Testis (tissue), 3 donors: ENCODE results near the gene DNAJB6. TPM values are rescaled to one million over a fixed set of nuclear protein-coding genes. Genes with fewer than 3 reads are reported as not detected.
A peak's percentile ranks its signal among the peaks of the same experiment; 100 is the strongest.
"Not testable (repeated sequence)": the region's sequence is repeated elsewhere in the genome, so short reads cannot be mapped to it uniquely, and the experiment has no call there.

Experiments used
- DNase-seq: peaks from one replicate; pipeline ENCODE4 v3.0.0-alpha.2; 2019
- H3K27ac ChIP-seq, 2 donors: fragments of 200-600 bp; sonication (generic); one replicate each; pipeline ENCODE4 v1.5.1; 2019
- H3K27me3 ChIP-seq: fragments of 200-600 bp; sonication (generic); one replicate; pipeline ENCODE4 v1.5.1; 2019
- H3K36me3 ChIP-seq: fragments of 200-600 bp; sonication (generic); one replicate; pipeline ENCODE4 v1.5.1; 2017; ENCODE audit warnings: low read depth; ENCODE audit errors: missing control alignments
- H3K4me1 ChIP-seq: fragments of 200-600 bp; sonication (generic); one replicate; pipeline ENCODE4 v1.5.1; 2019
- H3K4me3 ChIP-seq, 2 donors: fragments of 200-600 bp; sonication (generic); one replicate each; pipeline ENCODE4 v1.5.1; 2017 to 2019
- H3K9me3 ChIP-seq: fragments of 200-600 bp; sonication (generic); one replicate; pipeline ENCODE4 v1.5.1; 2017
- POLR2A ChIP-seq: fragments of 450-650 bp; IDR thresholded peaks from one replicate; pipeline ENCODE4 v1.6.1; 2017; ENCODE audit warnings: antibody characterized with exemption, mild to moderate bottlenecking, moderate library complexity
- WGBS, 2 donors: methylation state at CpG; one replicate each; pipeline ENCODE4 v1.1.5; 2018; 5-methylcytosine and 5-hydroxymethylcytosine counted together
- intact Hi-C: fragments of 100-400 bp; cut with DNase I; formaldehyde crosslinking; loops from one replicate; pipeline ENCODE4 v1.15.1; 2023; ENCODE audit warnings: low total_unique reads
- polyA plus RNA-seq: library from polyadenylated mRNA; stranded (reverse); fragments of 350-450 nt; fragmentation: Illumina TruSeq; extraction: RNeasy Lipid Tissue Mini Kit (QIAGEN cat#74804); gene quantifications from one replicate; pipeline ENCODE4 v1.2.3, GENCODE V29; 2014; ENCODE audit warnings: low read depth, low replicate concordance; ENCODE audit not compliant: insufficient read depth
- total RNA-seq, 2 donors: library from RNA; depleted of rRNA; stranded (reverse); fragments of >200 nt; gene quantifications; one replicate each; pipeline ENCODE4 v1.2.3, GENCODE V29; 2016
- TF ChIP-seq, protein P1 (sequence below), 3 experiments: fragments of 450-650 bp in 2 of 3; fragments of 200-600 bp in 1 of 3; sonication (generic) in 1 of 3; IDR thresholded peaks; one replicate each; pipeline ENCODE4 v1.5.1; 2016 to 2019; ENCODE audit warnings: antibody characterized with exemption in 3 of 3, mild to moderate bottlenecking in 2 of 3, moderate library complexity in 1 of 3

Gene DNAJB6
- total and polyA plus RNA-seq, 3 donors from 2014 or later, result 154 to 262 (median 172) TPM

DNA sequence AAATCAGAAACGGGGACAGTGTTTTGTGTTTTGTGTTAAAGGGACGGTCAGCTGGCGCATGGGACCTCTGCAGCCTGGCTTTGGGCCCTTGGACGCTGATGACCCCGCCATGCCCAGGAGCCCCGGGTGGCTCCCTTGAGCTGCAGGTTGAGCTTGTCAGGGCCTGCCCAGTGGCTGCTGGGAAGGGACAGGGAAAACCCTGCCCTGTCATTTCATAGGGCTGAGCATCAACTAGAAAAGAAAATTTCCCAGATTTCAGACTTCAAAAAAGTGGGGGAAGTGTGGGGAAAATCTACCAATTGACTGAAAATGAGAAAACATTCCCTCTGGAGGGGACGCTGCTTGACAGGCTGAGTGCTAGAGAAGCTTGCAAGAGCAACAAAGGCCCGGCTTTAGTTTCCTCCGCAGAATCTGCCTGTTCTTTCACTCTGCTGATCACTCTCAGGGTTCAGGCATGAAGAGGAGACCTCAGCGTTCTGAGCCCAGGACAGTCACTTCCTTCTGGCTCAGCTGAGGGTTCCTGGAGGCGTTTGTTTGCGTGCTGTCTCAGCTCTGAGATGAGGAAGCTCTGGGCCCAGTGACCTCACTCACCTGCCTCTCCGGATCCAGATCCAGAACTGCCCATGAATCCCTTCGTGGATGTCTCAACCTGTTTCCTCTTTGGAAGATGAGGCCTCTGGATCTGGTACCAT, 18.6 kb upstream of the DNAJB6 start:
- Histone ChIP-seq H3K27ac (peak overlapping the region in 1 of 2 donors; percentile 61), H3K4me1 (no peaks in the 10 kb centered on the region), H3K9me3 (no peaks in the 10 kb centered on the region), H3K4me3 (no peak overlapping the region), H3K27me3 (no peaks in the 10 kb centered on the region), H3K36me3 (no peaks in the 10 kb centered on the region)
- DNase-seq, result peak; percentile 33
- 71 to 83% methylated on average over 14 of the region's 14 CpGs for WGBS, 2 donors
- TF ChIP-seq, protein P1, sequence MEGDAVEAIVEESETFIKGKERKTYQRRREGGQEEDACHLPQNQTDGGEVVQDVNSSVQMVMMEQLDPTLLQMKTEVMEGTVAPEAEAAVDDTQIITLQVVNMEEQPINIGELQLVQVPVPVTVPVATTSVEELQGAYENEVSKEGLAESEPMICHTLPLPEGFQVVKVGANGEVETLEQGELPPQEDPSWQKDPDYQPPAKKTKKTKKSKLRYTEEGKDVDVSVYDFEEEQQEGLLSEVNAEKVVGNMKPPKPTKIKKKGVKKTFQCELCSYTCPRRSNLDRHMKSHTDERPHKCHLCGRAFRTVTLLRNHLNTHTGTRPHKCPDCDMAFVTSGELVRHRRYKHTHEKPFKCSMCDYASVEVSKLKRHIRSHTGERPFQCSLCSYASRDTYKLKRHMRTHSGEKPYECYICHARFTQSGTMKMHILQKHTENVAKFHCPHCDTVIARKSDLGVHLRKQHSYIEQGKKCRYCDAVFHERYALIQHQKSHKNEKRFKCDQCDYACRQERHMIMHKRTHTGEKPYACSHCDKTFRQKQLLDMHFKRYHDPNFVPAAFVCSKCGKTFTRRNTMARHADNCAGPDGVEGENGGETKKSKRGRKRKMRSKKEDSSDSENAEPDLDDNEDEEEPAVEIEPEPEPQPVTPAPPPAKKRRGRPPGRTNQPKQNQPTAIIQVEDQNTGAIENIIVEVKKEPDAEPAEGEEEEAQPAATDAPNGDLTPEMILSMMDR (IDR thresholded peaks at IDR 0.05), result no peak
- TF ChIP-seq POLR2A, result no peak
- intact Hi-C loops, result no loop called here

DNA sequence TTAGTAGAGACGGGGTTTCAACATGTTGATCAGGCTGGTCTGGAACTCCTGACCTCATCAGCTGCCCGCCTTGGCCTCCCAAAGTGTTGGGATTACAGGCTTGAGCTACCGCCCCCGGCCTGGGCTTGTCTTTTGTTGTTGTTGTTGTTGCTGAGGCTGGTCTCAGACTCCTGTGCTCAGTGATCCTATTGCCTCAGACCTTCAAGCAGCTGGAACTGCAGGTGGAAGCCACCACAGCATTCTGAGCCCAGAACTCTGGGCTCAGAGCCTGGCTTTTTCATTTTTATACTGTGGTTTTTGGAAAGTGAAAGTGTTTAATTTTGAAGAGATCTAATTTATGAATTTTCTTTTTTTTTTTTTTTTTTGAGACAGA, 16.2 kb upstream of the DNAJB6 start:
- Histone ChIP-seq H3K9me3 (no peaks in the 10 kb centered on the region), H3K27ac (peak overlapping the region in 1 of 2 donors; percentile 38), H3K36me3 (no peaks in the 10 kb centered on the region), H3K4me1 (no peaks in the 10 kb centered on the region), H3K4me3 (no peak overlapping the region), H3K27me3 (no peaks in the 10 kb centered on the region)
- WGBS, 2 donors, result 56 to 77% methylated on average over 4 of the region's 4 CpGs
- intact Hi-C loops, result no loop called here
- DNase-seq, result peak; percentile 56
- no peak for TF ChIP-seq POLR2A
- TF ChIP-seq, protein P1 (IDR thresholded peaks at IDR 0.05), result no peak

DNA sequence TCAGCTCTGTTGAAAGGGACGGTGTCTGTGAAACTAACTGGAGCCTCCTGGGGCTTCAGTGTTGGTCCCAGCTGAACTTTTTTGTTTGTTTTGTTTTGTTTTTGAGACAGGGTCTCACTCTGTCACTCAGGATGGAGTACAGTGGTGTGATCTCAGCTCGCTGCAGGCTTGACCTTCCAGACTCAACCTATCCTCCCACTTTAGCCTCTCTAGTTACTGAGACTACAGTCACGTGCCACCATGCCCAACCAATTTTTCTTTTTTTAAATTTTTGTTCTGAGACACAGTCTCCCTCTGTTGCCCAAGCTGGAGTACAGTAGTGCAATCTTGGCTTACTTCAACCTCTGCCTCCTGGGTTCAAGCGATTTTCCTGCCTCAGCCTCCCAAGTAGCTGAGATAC, 13.4 kb upstream of the DNAJB6 start:
- H3K4me3 ChIP-seq, result no peak overlapping the region

DNA sequence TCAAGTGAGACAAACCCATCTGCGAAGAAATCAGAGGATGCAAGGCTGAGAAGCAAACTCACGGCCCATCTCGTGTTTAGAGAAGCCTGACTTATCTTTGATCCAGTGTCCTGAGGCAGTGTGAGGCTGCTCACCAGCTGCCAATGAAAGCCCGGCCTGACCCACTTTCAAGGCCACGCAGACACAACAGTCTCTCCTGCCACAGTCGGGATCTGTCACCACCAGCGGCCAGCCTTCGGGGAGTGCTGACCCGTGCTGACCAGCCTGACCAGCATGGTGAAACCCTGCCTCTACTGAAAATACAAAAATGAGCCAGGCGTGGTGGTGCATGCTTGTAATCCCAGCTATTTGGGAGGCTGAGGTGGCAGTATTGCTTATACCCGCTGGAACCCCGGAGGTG, 7.4 kb upstream of the DNAJB6 start:
- H3K27me3 ChIP-seq, result no peaks in the 10 kb centered on the region
- H3K4me3 ChIP-seq, result no peak overlapping the region
- no peak for TF ChIP-seq POLR2A
- TF ChIP-seq, protein P1 (IDR thresholded peaks at IDR 0.05), result no peak
- H3K27ac ChIP-seq, result no peak overlapping the region
- no peaks in the 10 kb centered on the region for H3K4me1 ChIP-seq
- no peaks in the 10 kb centered on the region for H3K9me3 ChIP-seq
- DNase-seq, result peak; percentile 58
- WGBS, 2 donors, result 64 to 65% methylated on average over 12 of the region's 12 CpGs
- intact Hi-C loops, result no loop called here
- no peaks in the 10 kb centered on the region for H3K36me3 ChIP-seq

More for the DNA sequence above, 13.4 kb upstream of the DNAJB6 start:
- Histone ChIP-seq H3K36me3 (no peaks in the 10 kb centered on the region), H3K27me3 (no peaks in the 10 kb centered on the region), H3K4me1 (no peaks in the 10 kb centered on the region), H3K27ac (no peak overlapping the region), H3K9me3 (no peaks in the 10 kb centered on the region)
- intact Hi-C loops, result no loop called here
- TF ChIP-seq POLR2A, result no peak
- TF ChIP-seq, protein P1 (IDR thresholded peaks at IDR 0.05), result no peak
- DNase-seq, result no peak
- WGBS, 2 donors, result 72 to 81% methylated on average over 4 of the region's 4 CpGs

DNA sequence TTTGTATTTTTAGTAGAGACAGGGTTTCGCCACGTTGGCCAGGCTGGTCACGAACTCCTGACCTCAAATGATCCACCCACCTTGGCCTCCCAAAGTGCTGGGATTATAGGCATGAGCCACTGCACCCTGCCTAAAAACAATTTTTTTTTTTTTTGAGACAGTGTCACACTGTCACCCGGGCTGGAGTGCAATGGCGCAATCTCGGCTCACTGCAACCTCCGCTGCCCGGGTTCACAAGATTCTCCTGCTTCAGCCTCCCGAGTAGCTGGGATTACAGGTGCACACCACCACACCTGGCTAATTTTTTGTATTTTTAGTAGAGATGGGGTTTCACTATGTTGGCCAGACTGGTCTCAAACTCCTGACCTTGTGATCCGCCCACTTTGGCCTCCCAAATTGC, 6.2 kb upstream of the DNAJB6 start:
- H3K36me3 ChIP-seq, H3K9me3 ChIP-seq, H3K27me3 ChIP-seq, intact Hi-C loops, H3K4me3 ChIP-seq, DNase-seq, H3K4me1 ChIP-seq, H3K27ac ChIP-seq: not testable (repeated sequence)
- WGBS, 2 donors, result 86 to 88% methylated on average over 10 of the region's 10 CpGs

DNA sequence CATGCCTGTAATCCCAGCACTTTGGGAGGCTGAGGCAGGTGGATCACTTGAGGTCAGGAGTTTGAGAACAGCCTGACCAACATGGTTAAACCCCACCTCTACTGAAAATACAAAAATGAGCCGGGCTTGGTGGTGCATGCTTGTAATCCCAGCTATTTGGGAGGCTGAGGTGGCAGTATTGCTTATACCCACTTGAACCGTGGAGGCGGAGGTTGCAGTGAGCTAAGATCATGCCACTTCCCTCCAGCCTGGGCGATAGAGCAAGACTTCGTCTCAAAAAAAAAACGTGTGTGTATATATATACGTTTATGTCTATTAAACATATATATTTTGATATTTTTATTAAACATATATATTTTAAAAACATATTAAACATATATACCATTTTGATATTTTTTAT, 5.8 kb upstream of the DNAJB6 start:
- intact Hi-C loops, H3K36me3 ChIP-seq, DNase-seq, H3K4me3 ChIP-seq, H3K4me1 ChIP-seq, H3K9me3 ChIP-seq, H3K27me3 ChIP-seq, H3K27ac ChIP-seq: not testable (repeated sequence)
- 79 to 81% methylated on average over 7 of the region's 7 CpGs for WGBS, 2 donors
